Cardiac muscle cell (in vitro differentiated cells and primary cell): ENCODE measurements around the gene SLC26A3. TPM values are rescaled to one million over a fixed set of nuclear protein-coding genes. Genes with fewer than 3 reads are reported as not detected.

Experiments
- DNase-seq, 2 donors: peaks; one replicate each; pipeline versions ENCODE4 v3.0.0 to v3.0.0-alpha.2; 2010 to 2017; ENCODE audit warnings: low read depth in 1 of 2, low spot score in 1 of 2
- H3K27ac ChIP-seq: fragments of 200-600 bp; sonication (generic); 2 replicates; pipeline ENCODE4 v1.5.1; 2016
- H3K27me3 ChIP-seq: fragments of 200-600 bp; sonication (generic); 2 replicates; pipeline ENCODE4 v1.6.0; 2016; ENCODE audit warnings: control low read depth
- H3K36me3 ChIP-seq: fragments of 200-600 bp; sonication (generic); 2 replicates; pipeline ENCODE4 v1.5.1; 2016; ENCODE audit warnings: control low read depth
- H3K4me1 ChIP-seq: fragments of 200-600 bp; sonication (generic); 2 replicates; pipeline ENCODE4 v1.8.1; 2017; ENCODE audit warnings: low read depth, mild to moderate bottlenecking, mixed run types
- H3K4me3 ChIP-seq: fragments of 200-600 bp; sonication (generic); 2 replicates; pipeline ENCODE4 v1.5.1; 2016; ENCODE audit warnings: mild to moderate bottlenecking
- H3K9me3 ChIP-seq: fragments of 200-600 bp; sonication (generic); 2 replicates; pipeline ENCODE4 v1.5.1; 2017; ENCODE audit warnings: low read depth, mild to moderate bottlenecking, control low read depth
- polyA plus RNA-seq: library from polyadenylated mRNA; unstranded; fragments of >200 nt; fragmentation: Nextera tagmentation; extraction: Ambion mirVana; gene quantifications from 2 replicates; pipeline ENCODE4 v1.2.1, GENCODE V29; 2016
- total RNA-seq: library from RNA; depleted of rRNA; stranded (reverse); fragments of >200 nt; gene quantifications from 2 replicates; pipeline ENCODE4 v1.2.3, GENCODE V29; 2016
- TF ChIP-seq, protein P1 (sequence below): IDR thresholded peaks from 2 replicates; pipeline ENCODE4 v1.5.1; 2012; ENCODE audit warnings: low read depth, mild to moderate bottlenecking, low read length

SLC26A3 gene
- total and polyA plus RNA-seq, 2 experiments from 2014 or later: 0.05 TPM; not detected in 1

DNA sequence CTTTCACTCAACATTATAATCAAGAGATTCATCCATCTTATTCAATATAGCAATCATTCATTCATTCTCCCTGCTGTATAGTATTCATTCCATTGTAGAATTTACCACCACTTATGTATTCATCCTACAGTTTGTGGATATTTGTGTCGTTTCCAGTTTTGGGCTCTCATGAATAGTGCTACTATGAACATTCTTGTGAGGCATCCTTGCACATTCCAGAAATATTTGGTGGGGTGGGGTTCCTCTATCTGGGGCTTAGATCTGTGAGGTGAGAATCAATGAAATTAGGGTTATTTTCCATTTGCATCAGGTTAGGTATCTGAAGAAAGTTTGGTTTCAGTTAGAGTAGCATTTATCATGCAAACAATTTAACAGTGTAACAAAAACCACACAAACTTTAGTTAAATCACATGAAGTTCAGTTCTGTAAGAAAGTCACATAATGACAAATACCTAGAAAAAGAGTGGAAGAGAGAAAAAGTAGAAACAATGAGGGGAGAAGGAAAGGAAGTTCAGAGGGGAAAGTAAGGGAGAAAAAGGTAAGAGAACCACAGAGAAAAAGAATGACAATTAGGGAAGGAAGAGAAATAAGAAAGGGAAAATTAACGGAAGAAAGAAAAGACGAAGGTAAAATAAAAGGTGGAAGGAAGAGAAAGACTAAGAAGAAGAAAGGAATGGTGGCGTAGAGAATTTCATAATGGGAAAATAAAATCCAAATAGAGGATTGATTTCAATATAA is 84.4 kb downstream of the SLC26A3 start:
- H3K4me1 ChIP-seq: no peaks in the 10 kb centered on the region
- H3K36me3 ChIP-seq: no peaks in the 10 kb centered on the region
- TF ChIP-seq, protein P1, sequence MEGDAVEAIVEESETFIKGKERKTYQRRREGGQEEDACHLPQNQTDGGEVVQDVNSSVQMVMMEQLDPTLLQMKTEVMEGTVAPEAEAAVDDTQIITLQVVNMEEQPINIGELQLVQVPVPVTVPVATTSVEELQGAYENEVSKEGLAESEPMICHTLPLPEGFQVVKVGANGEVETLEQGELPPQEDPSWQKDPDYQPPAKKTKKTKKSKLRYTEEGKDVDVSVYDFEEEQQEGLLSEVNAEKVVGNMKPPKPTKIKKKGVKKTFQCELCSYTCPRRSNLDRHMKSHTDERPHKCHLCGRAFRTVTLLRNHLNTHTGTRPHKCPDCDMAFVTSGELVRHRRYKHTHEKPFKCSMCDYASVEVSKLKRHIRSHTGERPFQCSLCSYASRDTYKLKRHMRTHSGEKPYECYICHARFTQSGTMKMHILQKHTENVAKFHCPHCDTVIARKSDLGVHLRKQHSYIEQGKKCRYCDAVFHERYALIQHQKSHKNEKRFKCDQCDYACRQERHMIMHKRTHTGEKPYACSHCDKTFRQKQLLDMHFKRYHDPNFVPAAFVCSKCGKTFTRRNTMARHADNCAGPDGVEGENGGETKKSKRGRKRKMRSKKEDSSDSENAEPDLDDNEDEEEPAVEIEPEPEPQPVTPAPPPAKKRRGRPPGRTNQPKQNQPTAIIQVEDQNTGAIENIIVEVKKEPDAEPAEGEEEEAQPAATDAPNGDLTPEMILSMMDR: no peak
- H3K4me3 ChIP-seq: no peak overlapping the region
- no peaks in the 10 kb centered on the region for H3K27me3 ChIP-seq
- H3K9me3 ChIP-seq: no peaks in the 10 kb centered on the region
- no peak for DNase-seq
- H3K27ac ChIP-seq: no peak overlapping the region

GRCh38 chr7:107715531-107715930 is 87.5 kb downstream of the SLC26A3 start:
- TF ChIP-seq, protein P1: no peak
- H3K36me3 ChIP-seq: no peaks in the 10 kb centered on the region
- H3K4me3 ChIP-seq: no peak overlapping the region
- no peak overlapping the region for H3K27ac ChIP-seq
- H3K27me3 ChIP-seq: no peaks in the 10 kb centered on the region
- peaks cover 13% of the 10 kb centered on the region for H3K4me1 ChIP-seq
- DNase-seq: no peak
- no peaks in the 10 kb centered on the region for H3K9me3 ChIP-seq

Other genes starting within 250 kb of the SLC26A3 start
- 63.1 and 69.1 TPM in 2 replicates for gene COG5, start 239.3 kb downstream of the SLC26A3 start, total RNA-seq
- 20.4 and 26.2 TPM in 2 replicates for gene COG5, start 239.3 kb downstream of the SLC26A3 start, polyA plus RNA-seq
- gene DUS4L, start 239.3 kb downstream of the SLC26A3 start, total RNA-seq: 19.2 and 22.5 TPM in 2 replicates
- gene DUS4L, start 239.3 kb downstream of the SLC26A3 start, polyA plus RNA-seq: 12.8 and 17.4 TPM in 2 replicates
- 27.6 and 44.2 TPM in 2 replicates for gene BCAP29, start 223.0 kb downstream of the SLC26A3 start, total RNA-seq
- gene BCAP29, start 223.0 kb downstream of the SLC26A3 start, polyA plus RNA-seq: 35.9 and 36.6 TPM in 2 replicates
- gene SLC26A4, start 142.4 kb downstream of the SLC26A3 start, total RNA-seq: 0.89 TPM in 1 of 2 replicates, not detected in the other
- gene SLC26A4, start 142.4 kb downstream of the SLC26A3 start, polyA plus RNA-seq: not detected in 2 replicates
- 19.0 and 20.0 TPM in 2 replicates for gene CBLL1, start 59.1 kb downstream of the SLC26A3 start, total RNA-seq
- 18.1 and 25.3 TPM in 2 replicates for gene CBLL1, start 59.1 kb downstream of the SLC26A3 start, polyA plus RNA-seq
- gene DLD, start 88.0 kb upstream of the SLC26A3 start, total RNA-seq: 112 and 250 TPM in 2 replicates
- gene DLD, start 88.0 kb upstream of the SLC26A3 start, polyA plus RNA-seq: 175 and 199 TPM in 2 replicates
- 32.8 and 34.0 TPM in 2 replicates for gene LAMB1, start 199.9 kb upstream of the SLC26A3 start, total RNA-seq
- gene LAMB1, start 199.9 kb upstream of the SLC26A3 start, polyA plus RNA-seq: 28.7 and 31.8 TPM in 2 replicates